C1 segment of cervical spinal cord (tissue), 14 donors: ENCODE data around the gene TMEM232.

ENCODE experiments used
- DNase-seq, 14 donors: peaks; one replicate each; lab custom pipeline; 2025; lab: John Stamatoyannopoulos, UW

Gene TMEM232

GRCh38 chr5:110402562-110402961, 323.9 kb downstream of the TMEM232 start:
- no peak for DNase-seq

- DNase-seq: no peak
These were observed 324.6 kb downstream of the TMEM232 start for GRCh38 chr5:110401881-110402280.

GRCh38 chr5:110398951-110399350, 327.5 kb downstream of the TMEM232 start:
- no peak for DNase-seq

- no peak for DNase-seq
These were observed 329.2 kb downstream of the TMEM232 start for GRCh38 chr5:110397281-110397680.

- DNase-seq: peak in 4 of 14 donors; percentile 4 to 38 (median 17)
These were observed 339.7 kb downstream of the TMEM232 start for GRCh38 chr5:110386782-110387181.

GRCh38 chr5:110383231-110383630, 343.2 kb downstream of the TMEM232 start:
- DNase-seq: no peak

- DNase-seq: peak in 1 of 14 donors; percentile 3
These were observed 348.5 kb downstream of the TMEM232 start for GRCh38 chr5:110377943-110378342.

GRCh38 chr5:110377361-110377760, 349.1 kb downstream of the TMEM232 start:
- no peak for DNase-seq

- no peak for DNase-seq
These were observed 350.1 kb downstream of the TMEM232 start for GRCh38 chr5:110376281-110376951.

GRCh38 chr5:110371725-110372041, 354.8 kb downstream of the TMEM232 start:
- DNase-seq: no peak

- no peak for DNase-seq
These were observed 355.3 kb downstream of the TMEM232 start for GRCh38 chr5:110371011-110371724.
